Uterus (tissue), 2 donors: ENCODE results near the gene SEC14L5.

ENCODE experiments used
- CTCF ChIP-seq, 4 experiments: fragments of 200-600 bp in 2 of 4; fragments of 450-650 bp in 2 of 4; sonication (generic) in 2 of 4; IDR thresholded peaks; one replicate each; pipeline ENCODE4 v1.5.1; 2016 to 2019; ENCODE audit warnings: antibody characterized with exemption in 4 of 4, mild to moderate bottlenecking in 2 of 4, moderate library complexity in 1 of 4
- POLR2A ChIP-seq, 2 donors: fragments of 450-650 bp; IDR thresholded peaks; one replicate each; pipeline ENCODE4 v1.6.1; 2016; ENCODE audit warnings: antibody characterized with exemption in 2 of 2, mild to moderate bottlenecking in 1 of 2, moderate library complexity in 1 of 2

GRCh38 chr16:4968879-4969483 is 10.9 kb downstream of the SEC14L5 start:
- TF ChIP-seq CTCF (IDR thresholded peaks at IDR 0.05) (no peak), POLR2A (IDR thresholded peaks at IDR 0.05) (no peak)
